ENCODE measurements around the gene C2orf92. TPM values are rescaled to one million over a fixed set of nuclear protein-coding genes. Genes with fewer than 3 reads are reported as not detected.

C2orf92 gene
- total RNA-seq, 2 donors from 2014 or later = 21.3 to 47.1 TPM

DNA sequence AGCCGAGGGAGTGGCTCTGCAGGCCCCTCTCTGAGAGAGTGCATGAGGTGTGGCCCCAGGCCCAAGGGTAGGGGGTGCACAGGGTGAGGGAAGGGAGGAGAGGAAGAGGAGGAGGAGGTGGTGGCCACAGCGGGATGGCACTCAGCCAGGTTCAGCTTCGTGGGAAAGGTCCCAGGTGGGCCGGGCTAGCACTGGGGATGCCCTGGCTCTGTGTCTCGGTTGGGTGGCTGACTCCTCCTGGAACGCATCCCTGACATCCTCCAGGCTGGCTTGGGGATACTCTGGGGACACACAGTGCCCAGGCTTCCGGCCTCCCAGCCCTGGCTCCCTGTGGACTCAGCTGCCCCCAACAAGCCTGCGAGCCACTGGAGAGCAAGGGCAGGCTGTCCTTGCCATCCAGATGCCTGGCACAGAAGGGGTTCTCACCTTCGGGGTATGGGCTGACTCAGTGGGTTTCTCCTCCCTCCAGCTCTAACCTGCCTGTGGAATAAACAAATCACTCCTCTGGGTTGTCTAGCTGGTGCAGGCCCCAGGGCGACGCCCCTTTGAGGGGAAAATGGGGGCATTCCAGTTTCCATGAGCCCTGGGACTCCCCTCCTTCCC, 43.3 kb downstream of the C2orf92 start:
- intact Hi-C loops (cut with DNase I) = no loop called here
- 33 to 68% methylated on average over 3 to 9 of the region's 11 CpGs for WGBS, 2 donors
- Histone ChIP-seq H3K4me3 (no peak overlapping the region), H3K27me3 (no peaks in the 10 kb centered on the region), H3K9me3 (no peaks in the 10 kb centered on the region), H3K27ac (no peak overlapping the region), H3K36me3 (replicated peaks in 1 of 2; ENCODE audit: insufficient read depth in 1 of 2, low read depth in 2 of 2) (no peaks in the 10 kb centered on the region), H3K4me1 (no peaks in the 10 kb centered on the region)
- no peak for TF ChIP-seq POLR2A (IDR thresholded peaks at IDR 0.05)
- TF ChIP-seq, protein P1, sequence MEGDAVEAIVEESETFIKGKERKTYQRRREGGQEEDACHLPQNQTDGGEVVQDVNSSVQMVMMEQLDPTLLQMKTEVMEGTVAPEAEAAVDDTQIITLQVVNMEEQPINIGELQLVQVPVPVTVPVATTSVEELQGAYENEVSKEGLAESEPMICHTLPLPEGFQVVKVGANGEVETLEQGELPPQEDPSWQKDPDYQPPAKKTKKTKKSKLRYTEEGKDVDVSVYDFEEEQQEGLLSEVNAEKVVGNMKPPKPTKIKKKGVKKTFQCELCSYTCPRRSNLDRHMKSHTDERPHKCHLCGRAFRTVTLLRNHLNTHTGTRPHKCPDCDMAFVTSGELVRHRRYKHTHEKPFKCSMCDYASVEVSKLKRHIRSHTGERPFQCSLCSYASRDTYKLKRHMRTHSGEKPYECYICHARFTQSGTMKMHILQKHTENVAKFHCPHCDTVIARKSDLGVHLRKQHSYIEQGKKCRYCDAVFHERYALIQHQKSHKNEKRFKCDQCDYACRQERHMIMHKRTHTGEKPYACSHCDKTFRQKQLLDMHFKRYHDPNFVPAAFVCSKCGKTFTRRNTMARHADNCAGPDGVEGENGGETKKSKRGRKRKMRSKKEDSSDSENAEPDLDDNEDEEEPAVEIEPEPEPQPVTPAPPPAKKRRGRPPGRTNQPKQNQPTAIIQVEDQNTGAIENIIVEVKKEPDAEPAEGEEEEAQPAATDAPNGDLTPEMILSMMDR (IDR thresholded peaks at IDR 0.05) = no peak
- ATAC-seq (no peak), DNase-seq (peak in 1 of 4 donors; percentile 16)

DNA sequence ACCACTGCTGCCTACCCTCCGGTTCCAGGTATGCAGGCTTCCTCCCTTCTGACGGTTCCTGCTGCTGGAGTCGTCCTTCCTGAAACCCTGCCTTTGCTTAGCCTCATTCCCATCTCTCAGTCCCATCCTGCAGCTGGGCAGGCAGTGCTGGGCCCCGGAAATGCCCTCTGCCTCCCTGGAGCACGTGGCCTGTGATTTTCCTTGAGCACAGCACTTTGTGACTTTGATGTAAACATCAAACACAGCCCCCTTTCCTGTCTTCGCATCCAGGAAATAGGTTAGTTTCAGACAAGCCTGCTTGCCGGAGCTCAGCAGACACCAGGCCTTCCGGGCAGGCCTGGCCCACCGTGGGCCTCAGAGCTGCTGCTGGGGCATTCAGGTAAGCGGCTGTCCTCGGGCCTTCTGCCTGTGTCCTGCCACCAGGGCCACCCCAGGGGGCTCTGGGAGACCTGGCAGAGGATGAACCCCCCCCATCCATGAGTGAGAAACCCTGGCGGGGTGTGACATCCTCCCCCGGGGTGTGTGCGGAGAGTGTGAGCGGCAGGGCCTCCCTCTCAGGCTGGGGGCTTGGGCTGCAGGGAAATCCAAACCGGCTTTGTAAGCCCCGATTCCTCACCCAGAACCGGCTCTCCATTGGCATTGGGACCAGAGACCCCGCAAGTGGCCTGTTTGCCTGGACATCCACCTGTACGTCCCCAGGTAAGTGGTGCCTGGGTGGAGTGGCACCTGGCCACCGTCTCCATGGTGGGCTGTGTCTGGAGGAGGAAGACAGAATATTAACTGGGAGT, 44.0 kb downstream of the C2orf92 start, which contains the start of gene ZAP70:
TSS of gene ZAP70 (plus strand) at position 281 of the 788 bp plus-strand sequence. CDS start 10,461 bp downstream, outside the sequence.
- Histone ChIP-seq H3K9me3 (no peaks in the 10 kb centered on the region), H3K4me1 (no peaks in the 10 kb centered on the region), H3K27me3 (no peaks in the 10 kb centered on the region), H3K27ac (no peak within 1 kb of the TSS), H3K4me3 (no peak within 1 kb of the TSS), H3K36me3 (replicated peaks in 1 of 2; ENCODE audit: insufficient read depth in 1 of 2, low read depth in 2 of 2) (no peaks in the 10 kb centered on the region)
- TF ChIP-seq, protein P1 (IDR thresholded peaks at IDR 0.05) = no peak
- TF ChIP-seq POLR2A (IDR thresholded peaks at IDR 0.05) = no peak
- 72 to 75% methylated on average over 14 to 21 of the region's 21 CpGs for WGBS, 2 donors
- peak in 1 of 4 donors; percentile 5 for DNase-seq
- intact Hi-C loops (cut with DNase I) = no loop called here
- ATAC-seq = no peak

DNA sequence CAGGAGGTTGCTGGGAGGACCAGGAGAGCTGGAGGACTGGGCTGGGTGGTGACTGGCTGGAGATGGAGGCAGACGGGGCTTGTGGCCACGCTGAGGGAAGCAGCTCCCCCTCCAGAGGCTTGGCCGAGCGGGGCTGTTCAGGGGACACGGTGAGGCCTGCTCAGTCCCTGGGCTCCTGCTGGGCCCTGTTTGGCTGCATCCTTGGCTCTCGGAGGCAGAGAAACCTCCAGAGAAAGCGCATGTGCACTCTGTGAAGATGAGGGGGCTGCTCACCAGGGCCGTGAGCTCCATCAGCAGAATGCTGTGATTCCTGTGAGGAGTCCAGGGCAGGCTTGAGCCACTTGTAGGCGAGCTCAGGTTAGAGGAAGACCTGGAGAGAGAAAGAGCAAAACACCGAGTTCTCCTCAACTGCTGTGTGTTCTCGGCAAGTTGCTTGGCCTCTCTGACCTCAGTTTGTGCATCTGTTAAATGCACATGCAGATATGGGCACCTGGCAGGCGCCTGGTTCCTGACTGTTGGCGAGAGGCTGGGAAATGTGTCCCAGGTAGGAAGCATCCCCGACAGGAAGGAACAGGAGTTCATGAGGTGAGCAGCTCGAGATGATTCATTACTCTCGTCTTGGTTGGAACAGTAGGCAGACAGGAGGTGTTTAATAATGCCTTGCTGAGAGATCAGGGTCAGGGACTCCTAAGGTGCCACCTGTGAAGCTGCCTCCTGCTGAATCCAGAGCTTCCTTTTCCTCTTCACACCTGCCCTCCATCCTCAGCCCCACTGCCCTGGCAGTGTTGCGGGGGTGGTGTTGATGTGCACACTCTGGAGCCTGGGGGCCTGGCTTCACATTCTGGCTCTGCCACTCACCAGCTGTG, 44.8 kb downstream of the C2orf92 start:
- no peak overlapping the region for H3K27ac ChIP-seq
- H3K4me3 ChIP-seq = no peak overlapping the region
- no peak for TF ChIP-seq POLR2A (IDR thresholded peaks at IDR 0.05)
- TF ChIP-seq, protein P1 (IDR thresholded peaks at IDR 0.05) = no peak
- no peaks in the 10 kb centered on the region for H3K36me3 ChIP-seq (replicated peaks in 1 of 2; ENCODE audit: insufficient read depth in 1 of 2, low read depth in 2 of 2)
- 68 to 77% methylated on average over 13 to 17 of the region's 17 CpGs for WGBS, 2 donors
- no peaks in the 10 kb centered on the region for H3K9me3 ChIP-seq
- DNase-seq (peak in 1 of 4 donors; percentile 8), ATAC-seq (no peak)
- intact Hi-C loops (cut with DNase I) = no loop called here
- no peaks in the 10 kb centered on the region for H3K27me3 ChIP-seq
- H3K4me1 ChIP-seq = no peaks in the 10 kb centered on the region

DNA sequence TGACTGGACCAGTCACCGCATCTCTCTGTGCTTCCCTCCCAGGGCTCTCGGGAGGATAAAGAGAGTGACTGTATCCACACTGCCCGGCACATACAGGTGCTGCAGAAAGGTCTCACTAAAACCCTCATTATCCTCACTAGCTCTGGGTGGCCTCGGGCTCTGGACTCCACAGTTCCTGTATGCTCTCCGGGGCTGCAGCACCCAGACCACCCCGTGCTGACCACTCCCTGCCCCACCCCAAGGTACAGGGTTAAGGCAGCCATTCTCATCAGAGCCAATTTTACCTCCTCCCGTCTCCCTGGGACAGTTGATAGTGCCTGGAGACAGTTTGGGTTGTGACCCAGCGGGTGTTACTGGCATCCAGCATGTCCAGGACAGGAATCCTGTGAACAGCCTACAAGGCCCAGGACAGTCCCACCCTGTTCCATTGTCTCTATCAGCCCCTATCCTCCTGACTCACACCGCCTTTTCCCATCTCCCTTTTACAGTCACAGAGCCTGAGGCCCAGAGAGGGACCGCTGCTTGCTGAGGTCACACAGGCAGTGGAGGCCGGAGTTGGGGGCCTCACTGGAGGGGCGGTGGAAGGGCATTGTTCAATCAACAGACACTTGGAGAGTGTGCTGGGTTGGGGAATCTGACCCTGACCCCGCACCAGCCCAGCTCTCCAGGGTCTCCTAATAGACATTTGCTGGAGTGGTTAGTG, 45.6 kb downstream of the C2orf92 start:
- Histone ChIP-seq H3K9me3 (no peaks in the 10 kb centered on the region), H3K36me3 (replicated peaks in 1 of 2; ENCODE audit: insufficient read depth in 1 of 2, low read depth in 2 of 2) (no peaks in the 10 kb centered on the region), H3K27ac (no peak overlapping the region), H3K4me3 (no peak overlapping the region), H3K27me3 (no peaks in the 10 kb centered on the region), H3K4me1 (no peaks in the 10 kb centered on the region)
- TF ChIP-seq POLR2A (IDR thresholded peaks at IDR 0.05) = no peak
- TF ChIP-seq, protein P1 (IDR thresholded peaks at IDR 0.05) = no peak
- intact Hi-C loops (cut with DNase I) = no loop called here
- ATAC-seq (no peak), DNase-seq (peak in 1 of 4 donors; percentile 2)
- 76 to 79% methylated on average over 9 to 13 of the region's 13 CpGs for WGBS, 2 donors
